Measurements from ENCODE around the gene FGGY.
A peak's percentile ranks its signal among the peaks of the same experiment; 100 is the strongest.
"Not testable (repeated sequence)": the region's sequence is repeated elsewhere in the genome, so short reads cannot be mapped to it uniquely, and the experiment has no call there.

The FGGY gene

GRCh38 chr1:59296358-59297256 is at the start of gene FGGY:
TSS of gene FGGY (plus strand) at chr1:59297094. CDS start at chr1:59321550, 24,456 bp downstream.
- DNase-seq (ENCODE audit: low read depth) = peak; percentile 74

- no peak for DNase-seq (ENCODE audit: low read depth)
Measured at GRCh38 chr1:59248758-59249157, 48.1 kb upstream of the FGGY start.

DNA sequence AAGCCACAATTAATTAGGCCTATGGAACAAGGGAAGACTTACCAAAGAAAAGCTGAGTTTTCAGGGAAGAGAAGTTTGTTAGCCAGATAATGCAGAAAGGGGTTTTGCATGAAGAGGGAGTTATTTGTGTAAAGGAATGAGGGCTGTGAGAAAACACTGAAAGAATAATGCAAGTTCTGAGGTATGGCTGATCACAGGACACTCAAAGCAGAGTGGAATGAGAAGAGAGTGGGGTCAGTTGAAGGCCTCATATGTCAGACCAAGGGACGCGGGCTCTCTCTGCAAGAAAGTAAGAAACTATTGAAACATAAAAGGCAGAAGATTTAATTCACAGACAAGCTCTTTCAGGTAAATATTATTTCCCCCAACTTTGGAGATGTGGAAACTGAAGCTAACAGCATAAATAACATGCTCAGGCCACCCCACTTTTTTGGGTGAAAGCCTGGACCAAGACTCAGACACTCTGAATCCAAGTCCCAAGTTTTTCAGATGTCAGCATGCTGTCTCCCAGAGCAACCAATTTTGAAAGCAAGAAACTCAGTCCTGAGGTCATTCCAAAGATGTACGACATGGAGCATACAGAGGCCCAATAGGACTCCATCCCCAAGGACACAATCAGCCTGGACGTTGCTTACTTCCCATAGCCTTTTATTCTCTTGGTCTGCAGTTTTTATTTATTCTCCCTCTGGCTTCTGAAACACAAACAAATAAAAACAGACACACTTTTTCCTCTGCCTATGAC is 47.3 kb upstream of the FGGY start:
- DNase-seq (ENCODE audit: low read depth) = no peak

DNA sequence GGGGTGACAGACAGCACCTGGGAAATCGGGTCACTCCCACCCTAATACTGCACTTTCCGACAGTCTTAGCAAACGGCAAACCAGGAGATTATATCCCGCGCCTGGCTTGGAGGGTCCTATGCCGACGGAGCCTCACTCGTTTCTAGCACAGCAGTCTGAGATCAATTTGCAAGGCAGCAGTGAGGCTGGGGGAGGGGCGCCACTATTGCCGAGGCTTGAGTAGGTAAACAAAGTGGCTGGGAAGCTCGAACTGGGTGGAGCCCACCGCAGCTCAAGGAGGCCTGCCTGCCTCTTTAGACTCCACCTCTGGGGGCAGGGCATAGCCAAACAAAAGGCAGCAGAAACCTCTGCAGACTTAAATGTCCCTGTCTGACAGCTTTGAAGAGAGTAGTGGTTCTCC is 45.8 kb upstream of the FGGY start:
- not testable (repeated sequence) for DNase-seq (ENCODE audit: low read depth)

GRCh38 chr1:59256429-59256828 is 40.5 kb upstream of the FGGY start:
- not testable (repeated sequence) for DNase-seq (ENCODE audit: low read depth)

- DNase-seq (ENCODE audit: low read depth) = no peak
Measured at GRCh38 chr1:59258412-59259032, 38.4 kb upstream of the FGGY start.

- no peak for DNase-seq (ENCODE audit: low read depth)
Measured at GRCh38 chr1:59261537-59261936, 35.4 kb upstream of the FGGY start.

- no peak for DNase-seq (ENCODE audit: low read depth)
Measured at GRCh38 chr1:59262631-59263030, 34.3 kb upstream of the FGGY start.

GRCh38 chr1:59263111-59263510 is 33.8 kb upstream of the FGGY start:
- DNase-seq (ENCODE audit: low read depth) = no peak

DNA sequence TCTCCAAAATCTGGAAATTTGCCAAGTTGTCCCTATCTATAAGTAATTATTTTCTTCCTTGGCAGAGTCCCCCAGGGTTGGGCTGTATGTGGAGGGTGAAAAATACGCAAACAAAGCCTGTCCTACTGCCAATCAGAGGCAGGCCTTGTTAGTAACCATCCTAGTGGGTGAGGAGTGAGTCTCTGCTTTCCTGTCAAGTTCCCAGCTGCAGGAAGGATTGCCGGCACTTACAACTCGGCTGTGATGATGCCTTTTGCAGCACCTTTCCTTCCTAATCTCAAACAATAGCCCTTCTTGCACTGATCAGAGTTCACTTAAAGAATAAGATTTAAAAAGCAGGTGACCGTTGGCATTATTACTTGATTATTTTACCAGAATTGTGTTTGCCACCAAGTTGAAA is 31.3 kb upstream of the FGGY start:
- no peak for DNase-seq (ENCODE audit: low read depth)

GRCh38 chr1:59266180-59266926 is 30.5 kb upstream of the FGGY start:
- DNase-seq (ENCODE audit: low read depth) = no peak

DNA sequence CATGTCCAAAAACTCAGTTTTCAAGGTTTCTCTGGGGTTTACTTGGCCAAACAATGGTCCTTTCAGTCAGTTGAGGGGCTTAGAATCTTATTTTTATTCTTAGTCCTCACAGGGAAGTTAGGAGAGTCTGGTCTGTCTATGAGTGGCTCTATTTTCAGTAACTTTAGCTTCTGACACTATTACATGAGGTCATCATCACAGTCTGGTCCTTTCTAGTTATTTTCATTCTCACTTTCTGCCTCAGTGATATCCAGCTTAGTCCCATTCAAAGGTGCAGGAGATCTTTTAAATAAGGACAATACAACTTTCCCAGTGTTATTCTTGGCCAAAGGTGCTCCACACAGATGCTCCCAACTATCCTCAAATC is 30.0 kb upstream of the FGGY start:
- no peak for DNase-seq (ENCODE audit: low read depth)

GRCh38 chr1:59268406-59268805 is 28.5 kb upstream of the FGGY start:
- DNase-seq (ENCODE audit: low read depth) = no peak

- no peak for DNase-seq (ENCODE audit: low read depth)
Measured at GRCh38 chr1:59271561-59272260, 25.2 kb upstream of the FGGY start.

DNA sequence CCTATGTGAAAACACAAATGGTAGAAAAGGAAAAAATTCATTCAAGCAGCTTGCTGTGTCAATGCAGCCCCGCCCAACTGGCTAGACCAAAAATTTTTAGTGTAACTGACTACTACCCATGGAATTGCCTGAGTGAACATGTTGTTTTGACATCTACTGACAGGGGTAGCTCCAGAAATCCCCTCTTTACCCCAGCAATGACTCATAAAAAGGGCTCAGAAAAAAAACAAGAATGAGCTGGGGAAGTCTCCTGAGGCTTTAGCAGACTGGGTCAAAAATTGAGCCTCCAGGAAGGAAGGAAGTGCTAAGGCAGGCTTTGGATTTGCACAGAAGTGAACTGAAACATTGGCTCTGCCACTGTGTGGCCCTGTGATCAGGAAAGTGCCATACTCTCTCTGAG is 24.4 kb upstream of the FGGY start:
- no peak for DNase-seq (ENCODE audit: low read depth)

DNA sequence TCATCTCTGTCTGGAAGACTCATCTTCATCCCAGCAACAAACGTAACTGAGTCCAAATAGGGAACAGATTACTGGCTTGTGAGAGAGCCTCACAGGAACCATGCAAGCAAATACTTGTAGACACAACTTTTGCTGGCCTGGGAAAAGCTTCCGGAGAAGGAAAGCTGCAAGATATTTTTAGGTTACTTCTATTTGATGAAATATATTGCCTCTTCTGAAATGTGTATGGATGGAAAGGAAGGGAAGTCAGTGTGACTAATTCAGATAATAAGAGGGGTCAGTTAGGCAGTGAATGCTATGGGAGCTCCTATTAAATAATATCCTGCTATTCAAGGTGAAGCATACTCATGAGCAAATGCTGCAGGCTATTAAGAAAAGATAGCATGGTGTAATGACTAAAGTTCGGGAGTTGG is 20.4 kb upstream of the FGGY start:
- DNase-seq (ENCODE audit: low read depth) = no peak

DNA sequence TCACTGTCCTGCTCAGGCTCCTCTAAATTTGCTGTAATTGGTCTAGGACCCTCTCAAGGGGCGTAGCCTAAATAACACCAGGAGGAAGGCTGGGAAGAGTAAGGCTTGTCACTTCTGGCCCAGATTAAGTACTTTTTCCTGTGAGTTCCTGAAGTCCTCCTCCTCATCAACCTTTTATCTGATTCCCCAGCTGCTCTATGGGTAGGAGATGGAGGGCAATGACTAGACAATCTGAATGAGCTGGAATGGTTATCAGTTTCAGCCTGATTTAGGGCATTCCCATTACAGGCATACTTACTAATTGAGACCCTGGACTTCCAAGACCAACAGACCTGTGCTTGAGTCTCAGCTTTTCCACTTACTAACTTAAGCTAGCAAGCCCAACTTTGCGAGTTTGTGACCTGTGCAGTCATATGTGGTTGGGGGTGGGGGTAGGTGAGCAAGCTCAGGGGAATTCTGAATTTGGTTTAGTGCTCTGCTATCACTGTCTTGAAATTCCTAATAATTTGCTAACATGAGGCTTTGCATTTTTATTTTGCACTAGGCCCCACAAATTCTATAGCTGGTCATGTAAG is 18.0 kb upstream of the FGGY start:
- DNase-seq (ENCODE audit: low read depth) = no peak

- DNase-seq (ENCODE audit: low read depth) = no peak
Measured at GRCh38 chr1:59279645-59280044, 17.2 kb upstream of the FGGY start.

DNA sequence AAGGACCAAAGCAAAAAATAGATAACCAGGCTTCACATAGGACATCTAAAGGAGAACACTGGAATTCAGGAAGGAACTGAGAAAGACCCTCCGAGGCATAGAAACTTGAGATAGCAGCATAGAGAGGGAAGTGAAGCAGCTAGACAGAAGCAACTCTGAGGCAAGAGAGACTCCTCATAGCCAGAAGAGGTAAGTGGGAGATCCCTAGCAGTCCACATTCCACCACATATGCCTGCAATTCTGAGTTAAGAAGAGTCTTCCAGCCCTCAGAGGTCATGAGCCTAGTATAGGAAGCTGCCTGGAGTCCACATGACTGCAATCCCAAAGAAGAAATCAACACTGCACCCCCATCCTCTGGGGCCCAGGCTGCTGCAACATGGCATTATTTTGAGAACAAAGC is 13.9 kb upstream of the FGGY start:
- no peak for DNase-seq (ENCODE audit: low read depth)

DNA sequence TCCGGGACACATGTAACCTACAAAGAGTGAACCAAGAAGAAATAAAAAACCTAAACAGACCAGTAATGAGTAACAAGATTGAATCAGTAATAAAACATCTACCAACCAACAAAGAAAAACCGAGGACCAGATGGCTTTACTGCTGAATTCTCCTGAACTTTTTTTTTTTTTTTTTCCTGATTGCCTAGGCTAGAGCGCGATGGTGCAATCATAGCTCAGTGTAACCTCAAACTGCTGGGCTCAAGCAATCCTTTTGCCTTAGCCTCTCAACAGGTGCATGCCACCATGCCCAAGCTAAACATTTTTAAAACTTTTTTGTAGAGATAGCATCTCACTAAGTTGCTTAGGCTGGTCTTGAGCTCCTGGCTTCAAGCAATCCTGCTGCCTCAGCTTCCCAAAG is 11.2 kb upstream of the FGGY start:
- DNase-seq (ENCODE audit: low read depth) = no peak

DNA sequence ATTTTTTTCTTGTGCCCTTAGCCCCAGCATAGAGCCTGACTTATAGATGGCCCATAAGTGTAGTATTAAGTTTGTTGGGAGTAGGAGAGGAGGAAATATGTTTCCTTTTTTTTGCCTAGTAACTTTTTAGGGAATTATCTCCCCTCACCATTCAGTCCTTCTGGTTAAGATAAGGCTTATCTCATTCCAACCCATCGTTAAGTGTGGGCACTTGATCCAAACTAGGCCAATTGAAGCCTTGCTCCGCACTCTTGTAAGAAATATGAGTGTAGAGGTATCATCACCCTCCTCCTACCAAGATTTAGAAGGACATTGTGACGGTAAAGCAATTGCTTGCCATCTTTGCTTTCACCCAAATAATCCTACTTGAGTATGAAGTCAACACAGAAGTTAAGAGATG is 8.8 kb upstream of the FGGY start:
- DNase-seq (ENCODE audit: low read depth) = no peak
